Activated CD8-positive, alpha-beta memory T cell treated with anti-CD3 and anti-CD28 coated beads for 4 hours (primary cell): ENCODE results near the gene SPPL3.

Experiments used
- DNase-seq, 2 donors: peaks; one replicate each; pipeline ENCODE4 v3.0.0-alpha.2; 2020; ENCODE audit warnings: low read depth in 2 of 2

The SPPL3 gene

GRCh38 chr12:120784804-120785203, 119.4 kb downstream of the SPPL3 start:
- DNase-seq, result no peak

- DNase-seq, result no peak
Observed at GRCh38 chr12:120783197-120783596, 121.0 kb downstream of the SPPL3 start.

DNA sequence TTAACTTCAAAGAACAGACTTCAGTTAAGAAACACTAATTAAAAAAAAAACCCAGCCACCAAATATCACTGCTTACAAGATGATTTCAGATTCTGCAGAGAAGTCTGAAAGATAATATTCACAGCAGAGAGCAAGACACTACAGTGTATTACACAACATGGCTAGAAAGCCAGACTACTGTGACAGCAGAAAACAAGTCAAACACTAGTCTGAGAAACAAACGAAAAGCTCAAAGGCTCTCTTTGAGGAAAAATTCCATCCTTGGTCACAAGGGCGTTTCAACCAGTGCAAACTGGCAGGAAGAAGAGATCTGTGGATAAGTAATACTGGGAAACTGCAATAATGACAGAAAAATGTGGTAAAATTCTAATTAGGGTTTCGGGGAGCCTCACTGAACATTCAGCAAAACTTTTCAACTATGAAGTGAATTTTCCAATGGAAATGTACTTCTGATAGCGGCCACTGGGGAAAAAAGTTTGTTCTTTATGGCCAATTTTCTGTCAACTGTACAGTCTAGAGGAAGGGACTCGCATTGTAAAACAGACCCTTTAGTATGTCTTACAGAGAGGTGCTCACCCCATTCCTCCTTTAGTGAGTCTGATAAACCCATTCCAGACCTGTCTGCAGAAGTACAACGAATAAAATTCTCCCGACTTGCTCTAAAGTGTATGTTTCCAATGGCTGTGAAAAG, 128.2 kb downstream of the SPPL3 start:
- DNase-seq, result no peak

GRCh38 chr12:120774169-120774916, 129.8 kb downstream of the SPPL3 start:
- DNase-seq, result no peak

DNA sequence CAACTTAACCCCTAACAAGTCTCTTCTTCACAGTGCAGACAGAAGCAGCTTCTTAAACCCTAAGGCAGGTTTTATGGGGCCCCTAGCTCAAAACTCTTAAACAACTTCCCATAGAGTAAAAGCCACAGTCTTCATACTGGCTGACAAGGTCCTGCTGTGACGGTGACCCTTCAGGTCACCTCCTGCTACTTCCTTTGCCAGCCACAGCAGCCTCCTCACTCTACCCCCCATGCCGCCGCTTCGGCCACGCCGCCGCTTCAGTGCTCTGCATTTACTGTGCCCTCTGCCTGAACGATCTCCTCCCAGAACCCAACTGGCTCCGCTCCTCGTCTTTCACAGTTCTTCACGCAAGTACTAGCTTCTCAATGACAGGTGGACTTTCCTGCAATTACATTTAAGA, 133.1 kb downstream of the SPPL3 start:
- no peak for DNase-seq

DNA sequence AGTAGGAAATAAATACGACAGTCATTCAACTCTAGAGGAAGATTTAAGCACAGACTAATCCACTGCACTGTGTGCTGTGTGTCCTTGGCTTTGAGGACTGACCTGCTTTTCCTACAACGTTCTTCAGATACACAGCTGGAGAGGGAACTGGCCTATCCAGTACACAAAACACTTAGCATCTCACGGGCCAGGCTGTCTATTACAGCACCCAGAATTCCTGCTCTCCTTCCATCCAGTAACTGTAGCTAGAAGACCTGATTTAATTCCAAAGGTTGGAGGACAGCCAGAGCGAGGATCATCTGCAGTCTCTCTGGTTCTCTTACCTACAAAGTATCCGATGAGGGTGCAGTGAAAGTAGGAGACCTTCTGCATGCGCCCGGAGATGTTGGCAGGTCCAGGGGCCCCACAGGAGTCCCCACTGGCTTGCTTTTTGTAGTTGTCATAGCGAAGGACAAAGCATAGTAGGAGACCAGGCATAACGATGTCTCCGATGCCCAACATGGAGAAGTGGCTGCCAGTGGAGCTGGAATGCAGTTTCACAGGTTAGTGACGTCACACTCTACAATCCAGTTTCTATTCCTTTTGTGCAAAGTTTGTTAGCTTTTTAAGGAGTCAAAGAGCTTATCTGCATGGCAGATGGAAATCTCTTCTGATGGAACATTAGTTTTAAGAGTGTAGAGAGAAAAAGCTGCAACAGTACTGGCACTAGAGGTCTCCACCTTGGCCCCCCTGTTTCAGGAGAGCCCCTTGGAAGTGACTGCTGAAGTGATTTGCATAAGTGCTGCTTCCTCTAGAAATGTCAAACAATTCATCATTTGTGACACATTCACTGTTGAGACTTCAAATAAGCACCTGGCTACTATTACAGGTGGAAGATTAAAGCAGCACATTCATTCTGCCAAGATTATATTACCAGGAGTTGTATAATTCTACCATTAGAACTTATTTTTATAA, 136.8 kb downstream of the SPPL3 start:
- no peak for DNase-seq

GRCh38 chr12:120766566-120766965, 137.6 kb downstream of the SPPL3 start:
- no peak for DNase-seq

DNA sequence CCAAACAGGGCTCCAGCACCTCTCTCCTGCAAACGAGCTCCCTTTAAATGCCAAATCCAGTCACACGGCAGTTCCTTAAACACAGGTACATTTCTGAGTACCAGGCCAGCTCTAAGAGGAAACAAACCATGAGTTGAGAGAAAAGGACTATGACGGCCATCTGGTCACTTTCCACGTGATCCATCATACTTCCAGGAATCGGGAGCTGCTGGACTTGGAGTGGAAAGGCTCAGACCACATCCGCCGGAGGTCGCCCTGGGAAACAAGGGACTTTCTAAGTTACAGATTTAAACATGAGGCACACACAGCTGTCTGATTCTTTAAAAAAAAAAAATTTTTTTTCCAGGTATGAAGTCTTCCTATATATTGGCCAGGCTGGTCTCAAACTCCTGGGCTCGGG, 139.3 kb downstream of the SPPL3 start:
- no peak for DNase-seq

DNA sequence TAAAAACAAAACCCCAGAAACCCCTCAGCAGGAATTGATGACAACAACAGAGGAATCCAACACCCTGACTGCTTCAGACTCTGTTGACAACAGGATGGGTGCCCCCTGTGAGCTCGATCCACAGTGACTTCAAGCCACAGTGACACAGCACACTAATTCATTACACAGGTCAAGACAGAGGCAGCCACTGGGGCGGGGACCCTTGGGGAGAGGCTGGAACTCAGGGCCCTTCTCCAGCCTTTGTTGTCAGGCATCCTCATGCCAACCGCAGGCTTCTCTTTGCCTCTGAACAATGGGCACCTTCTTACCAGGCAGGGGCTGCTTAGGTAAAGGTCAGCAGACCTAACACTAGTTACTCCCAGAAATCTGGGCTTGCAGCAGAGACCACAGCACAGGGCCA, 140.9 kb downstream of the SPPL3 start:
- no peak for DNase-seq

DNA sequence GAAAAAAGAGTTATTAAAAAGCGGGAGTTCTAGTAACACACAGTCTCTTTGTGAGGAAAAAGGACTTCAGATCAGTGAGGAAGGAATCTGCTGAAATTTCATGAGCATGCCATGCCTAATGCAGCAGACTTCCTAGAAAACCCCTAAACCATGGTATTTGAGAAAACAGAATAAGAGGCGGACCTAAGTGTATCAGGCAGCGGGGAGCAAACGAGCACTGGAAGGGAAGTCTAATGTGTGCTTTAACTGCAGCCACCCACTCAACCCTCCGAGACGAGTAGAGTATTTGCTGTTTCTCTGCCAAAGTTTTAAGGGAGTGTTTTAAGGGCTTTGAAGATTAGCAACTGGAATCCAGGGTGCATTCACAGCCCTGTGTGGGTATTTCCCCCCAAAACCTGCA, 142.1 kb downstream of the SPPL3 start:
- no peak for DNase-seq

- DNase-seq, result no peak
Observed at GRCh38 chr12:120761519-120761934, 142.6 kb downstream of the SPPL3 start.

DNA sequence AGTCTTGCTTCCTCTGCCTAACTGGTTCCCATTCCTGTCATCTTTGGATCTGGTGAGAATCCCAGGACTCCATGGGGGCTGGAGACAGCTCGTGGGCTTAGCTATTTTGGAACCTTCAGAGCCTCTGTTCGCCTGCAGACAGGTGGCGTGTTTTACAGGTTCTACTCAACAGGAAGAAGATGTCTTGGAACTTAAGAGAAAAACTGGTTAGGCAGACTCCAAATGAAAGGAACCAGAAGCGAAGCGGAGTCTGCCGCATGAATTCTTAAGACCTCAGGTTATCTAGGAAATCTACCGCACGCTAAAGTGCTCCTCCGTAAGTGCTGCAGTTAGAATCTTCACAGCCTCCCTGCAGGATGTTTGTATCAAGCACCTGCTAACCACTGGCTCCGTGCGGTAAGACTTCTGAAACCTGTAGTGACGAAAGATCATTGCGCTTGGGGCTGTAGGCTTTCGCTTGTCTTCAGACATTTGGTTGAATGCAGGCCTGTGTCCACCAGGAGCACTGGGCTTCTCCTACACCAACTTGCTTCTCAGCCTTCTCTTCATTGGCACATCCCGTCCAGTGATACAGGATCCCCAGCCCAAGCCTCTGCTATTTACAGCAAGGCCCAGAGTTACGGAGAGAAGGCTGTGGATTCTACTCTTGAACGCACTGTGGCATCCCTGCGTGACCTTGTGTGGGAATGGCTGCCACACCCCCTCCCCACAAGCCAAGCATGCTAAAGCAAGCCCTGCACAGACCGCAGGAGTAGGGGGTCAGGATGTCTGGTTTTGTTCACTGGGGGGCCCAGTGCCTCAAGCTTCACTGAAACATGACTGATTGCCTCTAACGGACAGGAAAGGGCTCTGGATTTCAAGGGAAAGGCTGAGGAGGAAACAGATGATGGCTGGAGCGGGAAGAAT, 143.6 kb downstream of the SPPL3 start:
- DNase-seq, result no peak

- DNase-seq, result no peak
Observed at GRCh38 chr12:120759591-120760348, 144.4 kb downstream of the SPPL3 start.

GRCh38 chr12:120758798-120759590, 145.2 kb downstream of the SPPL3 start:
- no peak for DNase-seq

GRCh38 chr12:120757949-120758348, 146.2 kb downstream of the SPPL3 start:
- no peak for DNase-seq

DNA sequence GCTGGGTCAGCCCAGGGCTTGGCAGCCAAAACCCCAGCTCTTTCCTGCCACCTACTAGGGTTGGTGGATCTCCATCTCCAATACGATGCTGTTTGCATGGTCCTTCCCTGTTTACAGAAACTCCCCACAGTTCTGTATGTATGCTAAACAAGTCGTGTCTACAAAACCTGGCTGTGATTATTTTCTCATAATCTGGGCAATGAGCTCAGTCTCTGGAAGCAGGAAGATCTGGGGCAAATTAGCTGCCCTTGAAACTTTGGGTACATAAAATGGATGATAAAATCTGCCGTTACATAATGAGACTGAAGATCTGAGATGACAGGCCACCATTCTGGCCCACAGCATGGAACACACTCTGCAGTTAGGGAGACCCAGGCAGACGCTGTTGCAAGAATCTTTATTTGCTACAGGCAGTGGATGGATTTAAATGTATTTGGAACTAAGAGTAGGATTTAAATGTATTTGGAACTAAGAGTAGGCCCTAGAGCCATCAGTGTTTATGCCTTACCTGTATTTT, 146.9 kb downstream of the SPPL3 start:
- DNase-seq, result no peak

- DNase-seq, result no peak
Observed at GRCh38 chr12:120755269-120755668, 148.9 kb downstream of the SPPL3 start.

GRCh38 chr12:120754792-120755191, 149.4 kb downstream of the SPPL3 start:
- no peak for DNase-seq

- no peak for DNase-seq
Observed at GRCh38 chr12:120751389-120751788, 152.8 kb downstream of the SPPL3 start.
